DOHH2 (cell line): Measurements from ENCODE around the gene HMCN2.

Experiments used
- H3F3A ChIP-seq: fragments of 200-600 bp; sonication (generic), shearing (Covaris generic); 2 replicates; pipeline ENCODE4 v1.6.0; 2016; ENCODE audit warnings: antibody characterized with exemption, mild to moderate bottlenecking; ENCODE audit not compliant: control insufficient read depth, insufficient read depth
- H3K27ac ChIP-seq: fragments of 200-600 bp; sonication (generic); 2 replicates; pipeline ENCODE4 v1.5.1; 2014; ENCODE audit warnings: low read depth, mild to moderate bottlenecking, low read length, moderate library complexity
- H3K27me3 ChIP-seq: fragments of 200-600 bp; sonication (generic); 2 replicates; pipeline ENCODE4 v1.6.1; 2014; ENCODE audit warnings: mild to moderate bottlenecking, low read length, mixed read lengths; ENCODE audit not compliant: control insufficient read depth
- H3K36me3 ChIP-seq: fragments of 200-600 bp; sonication (generic); 2 replicates; pipeline ENCODE4 v1.6.1; 2014; ENCODE audit warnings: mild to moderate bottlenecking, low read length, moderate library complexity, mixed read lengths; ENCODE audit not compliant: control insufficient read depth
- H3K4me1 ChIP-seq: fragments of 200-600 bp; sonication (generic); 2 replicates; pipeline ENCODE4 v1.6.1; 2014; ENCODE audit warnings: mild to moderate bottlenecking, low read length, mixed read lengths; ENCODE audit not compliant: control insufficient read depth
- H3K4me2 ChIP-seq: fragments of 200-600 bp; sonication (generic); 2 replicates; pipeline ENCODE4 v1.6.0; 2014; ENCODE audit warnings: mild to moderate bottlenecking, low read length, moderate library complexity
- H3K4me3 ChIP-seq: fragments of 200-600 bp; sonication (generic); 2 replicates; pipeline ENCODE4 v1.5.1; 2014; ENCODE audit warnings: mild to moderate bottlenecking, low read length, mixed read lengths
- H3K79me2 ChIP-seq: fragments of 200-600 bp; sonication (generic); 2 replicates; pipeline ENCODE4 v1.6.1; 2014; ENCODE audit warnings: mild to moderate bottlenecking, low read length, mixed read lengths; ENCODE audit not compliant: control insufficient read depth
- H3K9me2 ChIP-seq: fragments of 200-600 bp; sonication (generic); replicated peaks from 2 replicates; pipeline ENCODE4 v1.6.1; 2014; ENCODE audit warnings: mild to moderate bottlenecking, low read length, mixed read lengths; ENCODE audit not compliant: control insufficient read depth
- H3K9me3 ChIP-seq: fragments of 200-600 bp; sonication (generic); 2 replicates; pipeline ENCODE4 v1.6.1; 2014; ENCODE audit warnings: antibody characterized with exemption, low read length, mixed read lengths; ENCODE audit not compliant: control insufficient read depth, insufficient read depth
- H4K20me1 ChIP-seq: fragments of 200-600 bp; sonication (generic); 2 replicates; pipeline ENCODE4 v1.6.0; 2014; ENCODE audit warnings: low read depth, mild to moderate bottlenecking, antibody characterized with exemption, low read length, moderate library complexity; ENCODE audit not compliant: control insufficient read depth, insufficient read depth
- CTCF ChIP-seq: fragments of 200-600 bp; sonication (generic); IDR thresholded peaks from one replicate; pipeline ENCODE4 v1.5.1; 2014; ENCODE audit warnings: antibody characterized with exemption, mild to moderate bottlenecking, low read depth, low read length; ENCODE audit not compliant: poor library complexity, severe bottlenecking
- EZH2phosphoT487 ChIP-seq: fragments of 200-600 bp; sonication (generic); IDR thresholded peaks from 2 replicates; pipeline ENCODE4 v1.6.1; 2017; ENCODE audit warnings: borderline replicate concordance, mild to moderate bottlenecking, antibody characterized with exemption, low read length, moderate library complexity, mixed read lengths

Gene HMCN2

GRCh38 chr9:130341128-130341527 lies 75.6 kb downstream of the HMCN2 start:
- Histone ChIP-seq H3K4me3 (no peak overlapping the region), H3F3A (no peaks in the 10 kb centered on the region), H4K20me1 (no peaks in the 10 kb centered on the region), H3K4me2 (no peak overlapping the region), H3K36me3 (no peaks in the 10 kb centered on the region), H3K4me1 (no peaks in the 10 kb centered on the region), H3K79me2 (no peaks in the 10 kb centered on the region), H3K27ac (no peak overlapping the region), H3K9me3 (peaks cover 6% of the 10 kb centered on the region; the same call in 1 of the 2 replicates), H3K27me3 (no peaks in the 10 kb centered on the region), H3K9me2 (no peaks in the 10 kb centered on the region)
- TF ChIP-seq CTCF, result no peak
- TF ChIP-seq EZH2phosphoT487, result no peak

GRCh38 chr9:130341839-130342713 lies 76.5 kb downstream of the HMCN2 start:
- H3K4me3 ChIP-seq, result no peak overlapping the region
- no peaks in the 10 kb centered on the region for H3K4me1 ChIP-seq
- H3K27ac ChIP-seq, result no peak overlapping the region
- H3K79me2 ChIP-seq, result no peaks in the 10 kb centered on the region
- no peaks in the 10 kb centered on the region for H3K36me3 ChIP-seq
- no peaks in the 10 kb centered on the region for H3F3A ChIP-seq
- no peaks in the 10 kb centered on the region for H3K27me3 ChIP-seq
- H4K20me1 ChIP-seq, result no peaks in the 10 kb centered on the region
- TF ChIP-seq CTCF (no peak), EZH2phosphoT487 (no peak)
- peaks cover 6% of the 10 kb centered on the region; the same call in 1 of the 2 replicates for H3K9me3 ChIP-seq
- H3K4me2 ChIP-seq, result no peak overlapping the region
- no peaks in the 10 kb centered on the region for H3K9me2 ChIP-seq

- no peak overlapping the region for H3K4me3 ChIP-seq
- H3K27ac ChIP-seq, result no peak overlapping the region
- H3K4me2 ChIP-seq, result no peak overlapping the region
- no peaks in the 10 kb centered on the region for H3F3A ChIP-seq
- no peaks in the 10 kb centered on the region for H3K36me3 ChIP-seq
- H3K79me2 ChIP-seq, result no peaks in the 10 kb centered on the region
- no peaks in the 10 kb centered on the region for H3K27me3 ChIP-seq
- no peaks in the 10 kb centered on the region for H4K20me1 ChIP-seq
- TF ChIP-seq EZH2phosphoT487 (no peak), CTCF (no peak)
- peaks cover 6% of the 10 kb centered on the region; the same call in 1 of the 2 replicates for H3K9me3 ChIP-seq
- no peaks in the 10 kb centered on the region for H3K9me2 ChIP-seq
- no peaks in the 10 kb centered on the region for H3K4me1 ChIP-seq
Measured at GRCh38 chr9:130342714-130343085, 77.1 kb downstream of the HMCN2 start.
